Activated CD8-positive, alpha-beta memory T cell treated with anti-CD3 and anti-CD28 coated beads for 48 hours (primary cell): ENCODE data around the gene ZNF740.

Experiments used
- DNase-seq, 3 experiments: peaks; one replicate each; pipeline ENCODE4 v3.0.0-alpha.2; 2020; ENCODE audit warnings: low read depth in 2 of 3, low spot score in 2 of 3

ZNF740 gene

DNA sequence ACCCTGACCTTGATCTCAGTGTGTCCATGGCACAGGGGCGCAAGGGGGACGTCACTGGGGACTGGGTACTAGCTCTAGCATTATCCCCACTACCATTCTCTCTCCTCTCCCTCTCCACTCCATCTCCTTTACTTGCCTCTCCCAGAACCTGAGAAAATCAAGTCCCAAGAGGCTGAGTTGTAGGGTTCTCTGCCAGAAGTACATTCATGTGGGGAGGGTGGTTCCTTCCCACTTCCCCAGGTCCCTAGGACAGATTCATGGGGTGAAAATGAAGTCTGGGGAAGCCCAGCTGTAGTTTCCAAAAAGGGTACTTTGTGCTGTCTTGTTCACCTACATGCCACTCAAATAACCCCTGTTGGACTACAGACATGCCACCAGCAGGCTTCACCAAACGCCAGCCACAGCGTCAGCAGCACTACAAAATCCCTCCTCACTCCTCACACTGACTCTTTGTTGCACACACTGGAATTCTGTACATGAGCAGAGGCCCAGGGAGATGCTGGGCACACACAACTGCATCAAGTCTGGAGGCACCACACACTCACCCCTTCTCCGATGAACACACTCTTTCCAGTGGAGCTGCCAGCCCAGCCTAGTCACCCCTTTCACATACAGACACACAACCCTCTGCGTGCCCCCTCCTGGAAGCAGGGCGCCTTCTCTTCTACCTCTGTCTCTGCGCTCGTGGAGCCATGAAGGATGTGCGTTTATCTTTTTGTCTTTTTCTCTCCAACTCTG is 44.5 kb downstream of the ZNF740 start:
- no peak for DNase-seq

DNA sequence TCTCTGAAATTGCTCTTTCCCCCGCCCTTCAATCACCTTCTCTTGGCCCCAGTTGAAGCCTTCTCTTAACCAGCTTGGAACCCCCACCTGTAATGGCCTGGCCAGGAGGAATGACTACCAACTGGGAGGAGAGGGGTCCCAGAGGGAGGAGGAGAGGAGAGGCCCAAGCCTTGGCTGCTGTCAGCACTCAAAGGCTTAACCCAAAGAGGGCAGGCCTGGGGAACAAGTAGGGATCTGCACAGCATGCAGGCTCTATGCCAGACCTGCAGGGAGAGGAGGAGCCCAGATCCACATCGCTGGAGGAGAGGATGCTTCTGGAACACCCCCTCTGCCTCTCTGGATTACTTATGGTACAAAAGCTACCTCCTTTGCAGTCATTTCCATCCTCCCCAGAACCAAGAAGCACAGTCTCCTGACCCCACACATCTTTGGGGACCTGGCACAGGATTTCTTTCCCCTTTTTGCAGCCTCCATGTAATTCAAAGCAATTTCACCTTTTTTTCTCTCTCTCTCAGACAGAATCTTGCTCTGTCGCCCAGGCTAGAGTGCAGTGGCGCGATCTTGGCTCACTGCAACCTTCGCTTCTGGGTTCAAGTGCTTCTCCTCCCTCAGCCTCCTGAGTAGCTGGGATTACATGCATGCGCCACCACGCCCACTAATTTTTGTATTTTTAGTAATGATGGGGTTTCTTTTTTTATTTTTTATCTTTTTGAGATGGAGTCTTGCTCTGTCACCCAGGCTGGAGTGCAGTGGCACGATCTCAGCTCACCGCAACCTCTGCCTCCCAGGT is 45.3 kb downstream of the ZNF740 start:
- DNase-seq, result no peak

DNA sequence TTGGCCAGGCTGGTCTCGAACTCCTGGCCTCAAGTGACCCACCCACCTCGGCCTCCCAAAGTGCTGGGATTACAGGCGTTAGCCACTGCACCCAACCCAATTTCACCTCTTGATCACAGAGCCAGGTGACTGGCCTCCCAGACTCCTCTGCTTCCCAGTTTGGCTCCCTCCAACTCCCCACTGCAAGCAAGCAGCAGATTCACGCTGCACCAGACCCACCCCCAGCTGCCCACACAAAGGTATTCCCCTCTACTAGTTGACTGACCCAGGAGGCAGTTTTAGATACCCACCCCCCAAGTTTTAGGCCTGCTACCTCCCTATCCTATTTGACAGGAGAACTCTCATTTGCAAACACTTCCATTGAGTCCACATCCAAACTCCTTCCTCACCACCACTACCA is 46.3 kb downstream of the ZNF740 start:
- DNase-seq, result no peak

DNA sequence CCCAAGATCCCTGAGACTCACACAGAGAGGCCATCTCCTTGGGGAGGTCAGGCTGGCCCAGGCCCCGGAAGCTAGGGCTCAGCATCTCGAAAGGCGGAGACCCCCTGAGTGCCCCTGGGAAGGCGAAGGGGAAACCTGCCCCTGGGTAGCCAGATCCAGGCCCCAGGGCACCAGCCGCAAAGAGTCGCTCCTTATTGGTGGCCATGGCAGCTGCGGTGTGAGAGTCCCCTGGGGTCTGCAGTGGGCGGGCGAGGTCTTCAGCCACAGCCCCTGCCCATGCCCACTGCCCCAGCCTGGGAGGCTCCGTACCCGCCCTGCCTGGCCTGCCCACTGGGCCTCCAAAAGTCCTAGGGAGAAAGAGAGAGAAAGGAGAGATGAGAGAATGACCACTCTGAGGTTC is 46.8 kb downstream of the ZNF740 start:
- no peak for DNase-seq

DNA sequence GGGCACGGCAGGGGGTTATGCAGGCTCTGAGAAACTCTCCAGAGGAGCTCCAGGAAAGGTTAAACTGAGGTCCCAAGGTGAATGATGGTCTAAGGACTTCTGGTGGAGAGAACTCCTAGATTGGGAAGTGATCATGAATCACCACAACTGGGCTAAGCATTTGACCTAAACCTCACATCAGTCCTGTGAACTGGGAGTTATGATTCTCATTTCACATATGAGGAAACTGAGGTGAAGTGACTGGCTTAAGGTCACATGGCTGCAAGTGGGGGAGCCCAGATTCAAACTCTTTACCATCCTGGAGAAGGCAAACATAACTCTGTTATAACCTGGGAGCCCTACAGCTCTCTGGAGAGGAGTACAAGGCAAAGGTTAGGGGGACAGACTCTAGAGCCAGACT is 47.3 kb downstream of the ZNF740 start:
- DNase-seq, result no peak

DNA sequence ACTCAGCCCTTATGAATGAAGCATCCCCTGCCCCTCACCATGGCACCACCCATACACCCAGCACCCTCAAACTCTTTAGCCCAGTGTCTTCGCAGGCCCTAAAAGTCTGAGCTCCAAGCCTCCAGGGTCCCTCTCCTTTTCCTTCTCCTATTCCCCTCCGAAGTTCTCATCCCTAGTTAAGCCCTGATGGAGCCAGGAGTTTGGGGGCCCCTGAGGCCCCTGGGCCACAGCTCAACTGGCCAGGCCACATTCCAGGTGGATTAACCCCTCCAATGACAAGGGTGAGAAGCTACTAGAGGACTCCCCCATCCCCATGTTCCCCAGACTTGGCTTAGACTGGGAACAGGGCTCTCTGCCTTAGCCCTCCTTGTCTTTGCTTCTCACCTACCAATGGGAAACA is 48.9 kb downstream of the ZNF740 start:
- DNase-seq, result no peak

DNA sequence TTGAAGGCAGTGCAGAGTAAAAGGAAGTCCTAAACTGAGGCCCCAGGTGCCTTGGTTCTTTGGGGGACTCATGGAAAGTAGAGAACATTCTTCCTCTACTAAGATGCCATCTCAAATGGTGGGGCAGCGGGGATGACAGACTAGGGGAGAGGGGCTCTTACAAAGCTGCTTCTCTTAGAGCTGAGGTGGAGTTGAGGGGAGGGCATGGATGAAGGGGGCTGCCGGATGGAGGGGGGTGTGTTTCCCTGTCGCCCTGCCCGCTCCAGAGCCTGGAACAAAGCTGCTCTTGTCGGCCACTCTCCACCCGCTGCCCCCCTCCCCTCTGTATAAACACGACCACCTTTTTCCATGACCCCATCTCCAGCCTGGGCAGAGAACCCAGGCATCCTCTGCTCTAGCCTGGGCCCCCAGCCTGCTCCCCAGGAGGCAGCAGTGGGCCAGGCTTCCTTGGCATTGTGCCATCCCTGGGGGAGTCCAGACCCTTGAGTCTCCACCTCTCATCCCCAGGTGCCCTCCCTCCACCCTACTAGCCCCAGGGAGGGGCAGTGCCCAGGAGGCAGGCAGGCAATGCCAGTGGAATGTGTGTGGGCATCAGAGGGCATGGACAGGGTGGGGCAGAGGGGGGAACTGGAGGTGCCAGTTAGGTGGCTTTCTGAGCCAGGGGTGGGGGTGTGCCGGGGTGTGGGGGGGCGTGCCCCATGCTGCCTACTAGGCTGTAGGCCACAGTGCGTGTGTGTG is 49.8 kb downstream of the ZNF740 start:
- no peak for DNase-seq

DNA sequence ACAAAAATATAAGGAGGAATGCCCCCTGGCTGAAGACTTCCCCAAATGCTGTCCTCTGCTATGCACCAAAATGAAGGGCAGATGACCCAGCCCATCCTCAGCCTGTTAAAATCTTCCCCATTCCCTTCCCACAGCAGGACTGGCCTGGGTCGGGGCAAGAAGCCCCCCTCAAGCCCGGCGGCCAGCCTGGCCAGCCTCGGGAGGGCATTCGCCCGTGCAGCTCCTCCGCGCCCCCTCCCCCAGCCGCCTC is 51.1 kb downstream of the ZNF740 start:
- DNase-seq, result no peak

DNA sequence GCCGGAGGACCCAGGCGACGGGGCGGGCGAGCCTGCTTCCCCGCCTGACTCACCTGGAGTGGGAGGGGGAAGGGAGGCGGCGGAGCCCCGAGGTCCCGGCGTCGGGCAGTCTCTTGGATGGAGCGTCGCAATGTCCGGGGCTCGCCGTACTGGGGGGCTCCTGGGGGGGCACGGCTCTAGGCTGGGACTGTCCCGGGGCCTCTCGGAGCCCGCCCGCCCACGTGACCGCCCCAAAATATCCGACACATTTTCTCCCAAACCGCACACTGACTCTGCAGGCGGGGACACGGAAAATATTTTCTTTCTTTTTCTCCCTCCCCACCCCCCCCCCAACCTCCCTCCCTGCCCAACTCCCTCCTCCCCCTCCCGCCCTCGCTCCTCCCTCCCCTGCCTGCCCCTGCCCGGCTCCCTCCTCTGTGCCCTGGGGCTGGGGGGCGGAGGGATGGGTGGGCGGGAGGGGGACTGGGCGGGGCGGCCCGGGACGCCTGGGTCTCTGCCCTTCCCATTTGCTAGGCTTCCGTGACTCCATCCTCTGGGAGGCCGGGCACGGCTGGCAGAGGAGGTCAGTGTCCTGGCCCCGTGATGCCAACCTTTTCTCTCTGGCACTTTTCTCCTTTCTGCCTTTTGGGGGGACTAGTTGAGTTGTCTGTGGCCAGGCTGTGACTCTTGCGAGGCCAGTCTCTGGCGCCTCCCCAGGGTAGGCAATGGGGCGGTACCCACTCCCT is 51.6 kb downstream of the ZNF740 start, which contains the start of gene RARG:
Gene RARG, minus strand, starts transcription at position 289 of the 725 bp plus-strand sequence. CDS start 4,664 bp downstream, outside the sequence.
- peak in 1 of 3 experiments; percentile 57 for DNase-seq

DNA sequence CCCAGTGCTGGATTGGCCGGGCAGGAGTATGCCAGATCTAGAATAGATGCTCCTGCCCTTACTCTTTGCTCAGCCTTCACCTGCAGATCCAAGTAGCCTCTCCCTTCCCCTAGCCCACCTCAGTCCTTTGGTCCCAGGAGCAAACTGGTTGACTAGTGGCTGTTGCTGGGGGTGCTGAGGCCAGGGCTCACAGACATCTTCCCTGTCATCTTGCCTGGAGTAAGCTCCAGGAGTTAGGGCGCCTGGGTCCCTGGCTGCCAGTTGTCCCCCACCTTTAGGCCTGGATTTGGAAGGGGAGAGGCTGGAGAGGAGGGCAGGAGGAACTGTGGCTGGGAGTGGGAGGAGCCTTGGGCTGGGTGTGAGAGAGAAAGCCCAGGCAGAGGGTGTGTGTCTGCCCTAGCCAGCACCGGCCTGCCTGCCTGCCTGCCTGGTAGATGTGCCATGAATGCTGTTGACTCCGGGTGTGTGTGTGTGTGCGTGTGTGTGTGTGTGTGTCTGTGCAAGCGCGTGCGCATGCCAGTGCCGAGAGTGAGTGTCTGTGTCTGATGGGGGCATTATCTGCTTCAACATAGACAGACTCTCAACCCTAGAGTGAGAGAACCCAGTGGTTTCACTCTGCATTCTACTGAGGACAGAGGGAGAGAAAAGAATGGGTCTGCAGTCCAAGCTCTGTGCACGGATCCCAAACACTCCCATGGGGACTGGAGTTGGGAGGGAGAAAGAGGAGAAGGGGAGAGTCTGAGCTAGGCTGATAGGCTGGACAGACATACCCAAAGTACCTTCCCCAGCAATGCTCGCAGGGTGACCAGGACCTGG is 52.3 kb downstream of the ZNF740 start:
- no peak for DNase-seq

DNA sequence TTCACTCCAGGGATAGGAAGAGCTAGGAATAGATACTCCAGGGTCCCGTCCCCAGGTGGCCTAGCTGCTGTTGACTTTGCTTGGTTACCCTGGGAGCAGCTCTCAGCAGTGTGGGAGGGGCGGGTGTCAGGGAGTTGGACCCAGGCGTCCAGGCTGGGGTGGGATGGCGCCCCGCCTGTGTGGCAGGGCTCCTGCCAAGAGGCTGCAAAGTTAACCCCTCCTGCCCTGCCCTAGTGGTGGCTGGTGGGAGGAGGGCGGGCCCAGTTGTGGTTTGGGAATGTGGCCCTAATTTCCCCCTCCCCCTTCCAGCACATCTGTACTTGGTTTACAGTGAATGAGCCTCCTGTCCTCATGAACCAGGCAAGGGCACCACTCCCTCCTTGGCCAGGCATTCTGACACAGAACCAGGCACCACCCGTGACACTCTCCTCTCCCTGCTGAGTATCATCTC is 53.2 kb downstream of the ZNF740 start:
- DNase-seq, result no peak

DNA sequence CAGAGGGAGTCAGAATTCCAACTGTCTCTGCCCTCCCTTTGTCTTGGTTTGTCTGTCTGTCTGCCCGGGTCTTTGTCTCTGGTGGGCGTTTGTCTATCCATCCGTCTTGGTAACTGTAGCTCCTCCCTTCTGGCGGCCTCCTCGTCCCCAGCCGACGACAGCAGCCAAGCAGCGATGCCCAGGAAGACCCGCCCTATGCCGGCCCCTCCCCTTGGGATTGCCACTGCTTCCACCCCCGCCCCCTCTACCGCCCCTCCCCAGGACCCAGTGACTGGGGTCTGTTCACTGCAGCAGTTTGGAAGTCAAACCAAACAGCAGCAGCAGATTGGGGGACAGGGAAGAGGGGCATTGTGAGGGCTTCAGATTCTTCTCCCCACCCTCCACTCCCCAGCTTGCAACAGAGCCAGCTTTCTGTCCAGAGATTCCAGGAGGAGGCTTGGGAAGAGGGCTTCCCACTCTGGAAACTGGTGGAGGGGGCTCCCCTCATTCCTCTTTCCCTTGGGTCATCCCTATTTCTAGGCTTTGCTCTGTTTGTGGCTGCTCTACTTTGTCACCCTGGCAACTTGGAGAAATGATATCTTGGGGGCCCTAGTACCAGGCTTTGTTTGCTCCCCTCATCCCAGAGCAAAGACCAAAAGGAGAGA is 53.9 kb downstream of the ZNF740 start:
- DNase-seq, result no peak

DNA sequence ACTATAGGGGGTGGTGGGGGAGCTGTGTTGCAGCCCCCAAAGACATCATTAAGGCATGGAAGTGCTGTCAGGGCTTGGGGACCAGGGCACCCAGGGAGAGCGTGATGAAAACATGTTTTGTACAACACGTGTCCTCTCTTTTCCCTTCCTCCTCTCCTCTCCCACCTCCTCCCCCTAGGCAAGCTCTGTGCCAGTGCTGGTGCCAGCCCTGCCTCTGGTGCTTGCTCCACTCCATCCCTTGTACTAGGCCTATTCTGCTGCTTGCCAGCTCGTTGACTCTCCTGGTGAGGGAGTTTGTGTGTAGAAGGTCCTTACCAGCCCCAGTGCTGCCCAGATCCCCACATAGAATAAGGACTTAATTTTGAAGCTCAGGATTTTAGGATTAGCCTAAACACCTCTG is 54.6 kb downstream of the ZNF740 start:
- DNase-seq, result no peak

DNA sequence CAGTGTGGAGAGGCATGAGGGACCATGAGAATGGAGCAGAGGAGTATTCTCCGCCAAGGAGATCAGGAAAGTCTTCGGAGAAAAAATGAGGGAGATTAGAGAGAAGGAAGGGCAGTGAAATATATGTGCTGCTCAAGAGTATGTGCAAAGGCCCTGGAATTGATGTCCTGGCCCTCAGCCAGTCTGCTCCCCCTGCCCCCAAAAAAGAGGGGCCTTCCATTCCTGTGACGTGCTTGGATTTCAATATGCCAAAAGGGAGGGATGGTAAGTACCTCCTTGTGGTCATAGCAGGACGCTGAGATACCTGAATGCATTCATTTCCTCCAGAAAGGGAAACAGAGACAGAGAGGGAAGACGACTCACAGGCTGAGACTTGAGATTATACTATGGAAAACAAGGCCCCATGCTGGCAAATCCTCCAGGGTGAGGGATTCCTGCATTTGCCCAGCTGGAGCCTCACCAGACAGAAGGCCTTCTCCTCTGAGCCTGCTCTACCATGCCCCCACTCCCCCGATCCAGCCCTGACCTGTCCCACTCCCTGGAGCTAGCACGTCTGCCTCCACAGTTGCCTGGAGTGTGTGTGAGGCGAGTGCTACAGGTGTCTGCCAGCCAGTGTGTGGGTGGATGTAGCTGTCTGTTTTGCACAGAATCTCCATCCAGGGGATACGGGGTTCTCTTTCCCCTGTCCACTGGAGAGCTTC is 55.4 kb downstream of the ZNF740 start:
- DNase-seq, result no peak

DNA sequence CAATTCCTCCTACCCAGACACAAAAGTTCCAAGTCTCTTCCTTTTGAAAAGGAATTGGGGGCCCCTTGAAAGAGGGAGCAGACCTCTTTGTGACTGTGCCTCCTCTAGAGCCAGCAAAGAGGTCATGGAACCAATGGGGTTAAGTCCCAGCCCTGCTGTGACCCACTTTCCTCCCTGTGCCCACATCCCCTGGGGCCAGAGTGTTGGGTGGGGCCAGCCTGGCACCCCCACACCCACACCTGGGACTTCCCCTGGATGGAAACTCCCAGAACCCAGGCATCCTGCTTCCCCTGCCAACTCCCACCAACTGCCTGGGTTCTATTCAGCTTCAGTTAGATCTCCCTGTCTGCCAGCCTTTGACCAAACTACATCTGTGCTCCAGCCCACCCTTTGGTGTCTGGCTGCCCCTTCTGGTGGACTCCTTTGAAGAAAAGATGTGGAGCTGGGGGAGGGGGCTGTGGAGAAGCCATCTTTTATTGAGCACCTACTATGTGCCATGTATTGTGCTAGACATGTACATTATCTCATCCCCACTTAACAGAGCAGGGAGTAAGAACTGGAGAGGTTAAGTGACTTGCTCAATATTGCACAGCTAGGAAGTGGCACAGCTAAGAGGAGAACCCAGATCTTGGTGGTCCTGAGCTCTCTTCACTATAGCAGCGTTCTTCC is 56.1 kb downstream of the ZNF740 start:
- DNase-seq, result no peak

DNA sequence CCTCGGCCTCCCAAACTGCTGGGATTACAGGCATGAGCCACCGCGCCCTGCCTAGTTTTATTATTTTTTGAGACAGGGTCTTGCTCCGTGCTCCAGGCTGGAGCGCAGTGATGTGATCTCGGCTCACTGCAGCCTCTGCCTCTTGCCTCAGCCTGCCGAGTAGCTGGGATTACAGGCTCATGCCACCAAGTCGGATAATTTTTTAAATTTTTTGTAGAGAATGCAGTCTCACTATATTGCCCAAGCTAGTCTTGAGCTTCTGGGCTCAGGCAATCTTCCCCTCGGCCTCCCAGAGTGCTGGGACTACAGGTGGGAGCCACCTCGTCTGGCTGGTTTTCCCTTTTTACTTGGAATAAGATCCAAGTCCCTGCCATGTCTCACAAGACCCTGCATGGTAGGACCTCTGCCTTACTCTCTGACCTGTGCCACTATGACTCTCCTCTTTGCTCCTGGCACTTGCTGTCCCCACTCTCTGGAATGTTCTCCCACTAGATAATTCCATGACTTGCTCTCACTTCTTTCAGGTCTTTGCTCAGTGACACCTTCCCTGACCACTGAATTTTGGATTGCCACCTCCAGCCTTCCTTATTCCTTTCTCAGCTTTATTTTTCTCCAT is 59.2 kb downstream of the ZNF740 start:
- no peak for DNase-seq

DNA sequence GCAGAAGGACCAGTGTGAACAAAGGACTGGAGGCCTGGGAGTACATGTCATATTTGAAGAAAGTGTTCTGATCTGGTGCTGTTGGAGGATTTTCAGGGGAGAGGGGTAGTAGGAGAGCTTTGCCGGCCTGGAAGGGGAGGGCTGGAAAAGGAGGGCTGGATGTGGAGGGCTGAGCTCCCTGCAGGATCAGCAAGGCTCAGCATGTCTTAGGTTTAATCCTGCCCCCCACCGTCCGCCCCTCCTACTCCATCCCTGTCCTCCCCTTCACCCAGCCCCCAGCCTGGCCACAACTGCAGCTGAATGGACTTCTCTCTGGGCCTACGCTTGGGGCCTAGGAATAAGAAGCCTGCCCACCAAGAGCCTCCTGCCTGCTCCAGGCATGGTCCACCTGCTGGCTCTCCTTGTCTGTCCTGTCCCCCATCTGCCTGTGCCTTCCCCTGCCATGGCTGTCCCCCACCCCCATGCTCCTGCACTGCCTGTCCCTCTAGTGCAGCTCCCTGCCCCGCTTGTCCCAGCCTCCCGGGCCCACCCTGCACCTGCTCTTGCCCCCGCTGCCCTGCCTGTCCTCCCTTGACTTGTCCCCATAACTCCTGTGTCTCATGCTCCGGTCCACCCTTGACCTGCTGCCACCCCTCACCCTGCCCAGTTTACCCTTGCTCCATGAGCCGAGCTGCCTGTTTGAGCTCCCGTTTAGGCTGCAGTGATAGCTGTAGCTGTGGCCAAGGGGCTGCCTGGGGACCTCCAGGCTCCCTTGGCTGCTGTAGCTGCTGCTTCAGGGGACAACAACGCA is 61.3 kb downstream of the ZNF740 start:
- DNase-seq, result no peak

DNA sequence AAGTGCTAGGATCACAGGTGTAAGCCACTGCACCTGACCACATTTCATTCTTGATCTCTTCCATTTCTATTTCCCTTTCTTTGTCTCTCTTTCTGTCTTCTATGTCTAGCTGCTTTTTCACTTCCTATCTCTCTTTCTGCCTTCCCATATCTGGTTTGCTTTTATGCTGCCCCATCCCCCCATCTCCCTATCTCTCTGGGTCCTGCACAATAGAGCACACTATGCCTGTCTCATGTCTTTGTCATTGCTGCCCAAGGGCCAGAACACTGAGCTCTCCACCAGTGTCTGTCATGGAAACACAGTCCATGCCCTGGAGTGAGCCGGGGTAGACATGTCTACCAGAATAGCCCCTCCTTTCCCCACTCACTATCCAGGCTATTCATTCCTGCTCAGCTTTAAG is 63.8 kb downstream of the ZNF740 start:
- no peak for DNase-seq
